Epithelial cell of proximal tubule (primary cell): ENCODE data around the gene FYB1. TPM values are rescaled to one million over a fixed set of nuclear protein-coding genes. Genes with fewer than 3 reads are reported as not detected.

Experiments
- DNase-seq: peaks from one replicate; pipeline ENCODE4 v3.0.0-alpha.2; 2011; ENCODE audit warnings: low read depth
- H3K4me3 ChIP-seq: 2 replicates; pipeline ENCODE4 v1.5.1; 2011; ENCODE audit warnings: low read depth, mild to moderate bottlenecking, low read length
- CTCF ChIP-seq: conservative IDR thresholded peaks from 2 replicates; pipeline ENCODE4 v1.5.1; 2012; ENCODE audit warnings: low read depth, mild to moderate bottlenecking, low read length
- total RNA-seq: library from RNA; depleted of rRNA; stranded (reverse); fragments of >200 nt; gene quantifications from 2 replicates; pipeline ENCODE4 v1.2.3, GENCODE V29; 2015

The FYB1 gene
- total RNA-seq, 1 donor from 2014 or later, result not detected

- no peak overlapping the region for H3K4me3 ChIP-seq
- no peak for TF ChIP-seq CTCF
- DNase-seq, result peak; percentile 59
Observed at GRCh38 chr5:39257554-39257953, 38.2 kb upstream of the FYB1 start.

- peak; percentile 87 for DNase-seq
- no peak overlapping the region for H3K4me3 ChIP-seq
- no peak for TF ChIP-seq CTCF
Observed at GRCh38 chr5:39256477-39257235, 37.3 kb upstream of the FYB1 start.

GRCh38 chr5:39255406-39255805 lies 36.0 kb upstream of the FYB1 start:
- DNase-seq, result no peak
- no peak for TF ChIP-seq CTCF
- no peak overlapping the region for H3K4me3 ChIP-seq

- TF ChIP-seq CTCF, result no peak
- DNase-seq, result no peak
- no peak overlapping the region for H3K4me3 ChIP-seq
Observed at GRCh38 chr5:39254671-39255070, 35.3 kb upstream of the FYB1 start.

- H3K4me3 ChIP-seq, result no peak overlapping the region
- no peak for DNase-seq
- no peak for TF ChIP-seq CTCF
Observed at GRCh38 chr5:39253196-39253595, 33.8 kb upstream of the FYB1 start.

GRCh38 chr5:39249564-39250274 lies 30.4 kb upstream of the FYB1 start:
- TF ChIP-seq CTCF, result no peak
- H3K4me3 ChIP-seq, result no peak overlapping the region
- DNase-seq, result no peak
